GF-D8 (cell line): ENCODE data around the gene TMEM35A.
"Not testable (repeated sequence)": the region's sequence is repeated elsewhere in the genome, so short reads cannot be mapped to it uniquely, and the experiment has no call there.

ENCODE experiments used
- DNase-seq: peaks from one replicate; lab custom pipeline; 2025; lab: John Stamatoyannopoulos, UW

Gene TMEM35A

DNA sequence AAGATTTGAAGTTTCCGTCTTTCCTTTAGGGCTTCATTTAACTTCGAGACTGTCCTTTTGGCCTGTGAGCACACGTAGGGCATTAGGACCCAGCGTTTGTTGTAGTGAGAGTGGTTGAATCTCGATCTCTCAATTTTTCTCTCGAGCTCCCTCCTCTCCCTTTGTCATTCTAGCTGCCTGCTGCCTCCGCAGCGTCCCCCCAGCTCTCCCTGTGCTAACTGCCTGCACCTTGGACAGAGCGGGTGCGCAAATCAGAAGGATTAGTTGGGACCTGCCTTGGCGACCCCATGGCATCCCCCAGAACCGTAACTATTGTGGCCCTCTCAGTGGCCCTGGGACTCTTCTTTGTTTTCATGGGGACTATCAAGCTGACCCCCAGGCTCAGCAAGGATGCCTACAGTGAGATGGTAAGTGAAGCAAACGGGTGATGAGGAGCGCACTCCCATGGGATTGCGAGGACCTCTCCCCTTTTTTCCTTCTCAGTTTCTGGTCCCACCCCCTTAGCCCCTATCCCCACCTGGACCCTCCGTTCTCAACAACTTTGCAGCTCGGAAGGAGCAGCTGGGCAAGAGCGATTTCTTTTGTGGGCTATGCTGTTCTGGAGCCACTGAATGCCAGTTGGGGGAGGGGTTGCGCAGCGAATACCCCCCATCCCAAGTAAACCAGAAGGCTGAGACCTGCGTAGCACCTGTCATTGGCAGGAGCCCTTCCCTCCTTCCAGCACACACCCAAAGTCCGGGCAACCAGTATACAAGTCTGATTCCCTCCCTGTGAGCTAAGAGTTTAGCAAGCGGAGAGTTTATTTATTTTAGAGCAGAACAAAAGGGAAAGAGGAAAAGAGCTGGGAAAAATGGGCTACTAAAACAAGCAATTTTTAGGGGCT is at the start of gene TMEM35A:
TSS of gene TMEM35A (plus strand) at position 164 of the 883 bp plus-strand sequence. CDS start at position 288, 124 bp downstream.
- DNase-seq: no peak

DNA sequence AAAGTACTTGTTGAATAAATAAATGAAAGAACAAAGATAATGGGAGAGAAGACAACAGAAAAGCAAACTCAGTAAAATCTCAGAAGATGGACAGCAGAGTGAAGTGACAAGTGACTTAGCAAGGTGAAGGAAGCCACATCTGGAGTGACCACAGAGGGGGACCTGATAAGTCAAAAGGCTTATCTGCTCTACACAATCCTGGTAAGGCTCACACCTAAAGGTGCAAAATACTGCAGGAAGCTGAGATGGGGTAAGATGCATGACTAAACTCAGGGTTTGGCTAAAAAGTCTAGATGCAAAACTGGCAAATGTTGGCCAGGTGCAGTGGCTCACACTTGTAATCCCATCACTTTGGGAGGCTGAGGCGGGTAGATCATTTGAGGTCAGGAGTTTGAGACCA is 49.0 kb upstream of the TMEM35A start:
- DNase-seq: no peak

GRCh38 chrX:101037231-101037630 is 41.4 kb upstream of the TMEM35A start:
- no peak for DNase-seq

DNA sequence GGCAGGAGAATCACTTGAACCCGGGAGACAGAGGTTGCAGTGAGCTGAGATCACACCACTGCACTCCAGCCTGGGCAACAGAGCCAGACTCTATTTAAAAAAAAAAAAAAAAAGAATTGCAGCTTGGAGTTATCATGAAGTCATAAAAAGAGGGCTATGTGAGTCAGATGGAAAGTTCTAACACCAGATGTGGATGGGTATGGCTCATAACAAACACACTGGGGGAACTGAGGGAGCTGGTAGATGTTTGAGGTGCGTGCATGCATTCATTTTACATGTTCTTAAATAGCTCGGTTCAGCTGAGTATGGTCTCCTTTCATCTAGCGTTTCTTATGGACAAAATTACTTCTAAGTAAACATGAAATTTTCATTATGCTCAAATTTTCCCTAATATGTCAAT is 38.5 kb upstream of the TMEM35A start:
- no peak for DNase-seq

DNA sequence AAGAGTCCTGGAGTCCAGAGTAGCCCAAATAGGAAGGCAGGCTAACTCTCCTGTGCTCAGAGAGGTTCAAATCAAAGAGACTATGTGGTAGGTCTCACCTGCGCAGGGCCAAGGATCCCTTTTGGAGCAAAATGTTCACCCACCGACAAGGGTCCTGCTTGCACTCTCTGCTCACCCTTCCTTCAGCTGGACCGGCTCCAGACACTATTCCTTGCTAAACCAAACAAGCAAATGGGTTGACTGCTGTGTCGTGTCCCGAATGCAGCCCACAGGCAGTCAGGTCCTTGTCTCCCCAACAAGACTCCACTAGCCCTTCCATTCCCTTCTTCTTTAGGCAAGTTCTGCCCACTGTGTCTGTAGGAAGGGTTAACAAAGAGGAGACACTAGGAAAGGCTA is 27.5 kb upstream of the TMEM35A start:
- no peak for DNase-seq

GRCh38 chrX:101051549-101052302 is 27.0 kb upstream of the TMEM35A start, which contains the start of gene TRMT2B:
Gene TRMT2B, minus strand, starts transcription at chrX:101052111. Its CDS starts 9,822 bp downstream, at chrX:101042289.
- peak; percentile 76 for DNase-seq

GRCh38 chrX:101056551-101056950 is 22.1 kb upstream of the TMEM35A start:
- not testable (repeated sequence) for DNase-seq

- peak; percentile 13 for DNase-seq
Measured at GRCh38 chrX:101057093-101057714, 21.5 kb upstream of the TMEM35A start.

DNA sequence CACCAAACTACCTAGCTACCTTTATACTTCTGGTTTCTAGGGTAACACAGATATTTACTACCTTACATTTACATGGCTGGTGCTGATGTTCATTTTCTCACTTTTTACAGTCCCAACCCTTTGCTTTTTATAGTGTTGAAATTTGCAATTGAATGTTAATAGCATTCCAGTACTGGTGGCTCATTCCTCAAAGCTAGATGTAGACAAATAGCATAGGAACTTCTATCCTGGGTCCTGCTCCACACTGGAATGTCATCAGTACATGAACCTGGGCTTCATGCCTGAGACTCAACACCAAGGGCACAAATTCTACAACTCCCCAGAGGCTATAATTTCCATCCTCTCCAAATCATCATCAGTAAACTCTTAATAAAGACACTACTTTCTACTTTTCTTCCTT is 16.5 kb upstream of the TMEM35A start:
- no peak for DNase-seq

DNA sequence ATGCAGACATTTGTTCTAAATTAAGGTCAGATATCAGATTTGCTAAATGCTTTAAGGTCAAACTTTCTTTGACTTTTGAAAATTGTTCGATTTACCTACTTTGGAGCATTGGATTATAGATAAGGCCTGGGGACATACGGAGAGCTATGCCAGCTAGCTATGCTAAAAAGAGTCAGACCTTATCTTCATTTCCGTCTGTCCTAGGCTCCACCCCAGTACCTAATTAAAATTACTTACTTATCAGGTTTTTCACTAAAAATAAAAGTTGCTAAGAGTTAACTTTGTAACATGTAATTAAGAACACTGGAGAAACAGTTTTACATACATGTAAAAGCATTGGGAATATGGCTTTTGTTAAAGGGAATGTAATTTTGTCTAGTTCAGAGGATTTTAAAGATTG is 7.1 kb upstream of the TMEM35A start:
- no peak for DNase-seq

- DNase-seq: no peak
Measured at GRCh38 chrX:101079736-101080270, 1.1 kb downstream of the TMEM35A start.

DNA sequence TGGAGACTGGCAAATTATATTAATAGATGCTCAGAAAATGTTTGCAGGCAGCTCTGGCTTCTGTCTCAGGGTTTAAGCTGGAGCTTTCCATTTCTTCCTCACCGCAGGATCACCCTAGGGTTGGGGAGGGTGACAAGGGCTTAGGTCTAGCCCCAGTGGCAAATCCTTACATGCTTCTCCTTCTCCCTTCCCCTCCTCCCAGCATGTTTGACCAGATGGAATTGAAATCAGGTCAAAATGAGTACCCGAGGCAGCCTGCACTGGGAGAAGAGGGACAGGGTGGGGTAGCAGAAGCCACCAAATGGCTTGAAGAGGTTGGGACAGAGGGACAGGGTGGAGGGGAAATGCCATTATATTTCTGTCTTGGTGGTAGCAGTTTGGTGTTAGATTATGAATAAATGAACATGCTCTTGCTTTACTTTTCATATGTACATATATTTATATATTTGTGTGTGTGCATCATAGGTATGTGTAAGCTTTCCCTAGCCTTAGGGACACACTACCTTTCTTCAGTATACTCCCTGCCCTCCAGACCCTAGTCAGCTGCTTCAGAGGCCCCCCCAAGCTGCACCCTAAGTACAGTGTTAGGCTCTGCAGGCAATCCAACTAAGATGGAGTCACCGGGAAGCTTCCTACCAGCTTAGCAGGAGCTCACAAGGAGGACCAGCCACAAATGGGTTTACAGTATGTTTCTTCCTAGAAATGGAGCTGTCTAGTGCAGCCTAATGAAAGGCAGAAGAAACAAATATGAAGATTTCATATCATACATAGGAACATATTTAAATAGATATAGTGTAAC is 1.8 kb downstream of the TMEM35A start:
- DNase-seq: no peak

- DNase-seq: no peak
Measured at GRCh38 chrX:101081231-101081630, 2.6 kb downstream of the TMEM35A start.

DNA sequence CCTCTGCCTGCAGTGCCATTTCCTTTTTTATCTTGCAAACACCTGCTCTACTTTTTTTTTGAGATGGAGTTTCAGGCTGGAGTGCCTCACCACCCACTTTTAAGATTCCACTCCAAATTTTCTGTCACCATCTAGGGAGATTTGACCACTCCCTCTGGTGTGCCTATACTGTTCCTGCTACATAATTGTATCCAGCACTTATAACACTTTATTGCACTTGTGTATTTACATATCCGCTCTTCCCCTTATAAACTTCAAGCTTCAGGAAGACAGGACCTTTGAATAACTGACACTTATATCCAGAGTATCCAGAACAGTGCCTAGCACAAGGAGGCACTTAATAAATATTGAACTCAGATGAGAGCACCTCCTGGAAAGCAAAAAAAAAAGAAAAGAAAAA is 13.1 kb downstream of the TMEM35A start:
- DNase-seq: no peak

DNA sequence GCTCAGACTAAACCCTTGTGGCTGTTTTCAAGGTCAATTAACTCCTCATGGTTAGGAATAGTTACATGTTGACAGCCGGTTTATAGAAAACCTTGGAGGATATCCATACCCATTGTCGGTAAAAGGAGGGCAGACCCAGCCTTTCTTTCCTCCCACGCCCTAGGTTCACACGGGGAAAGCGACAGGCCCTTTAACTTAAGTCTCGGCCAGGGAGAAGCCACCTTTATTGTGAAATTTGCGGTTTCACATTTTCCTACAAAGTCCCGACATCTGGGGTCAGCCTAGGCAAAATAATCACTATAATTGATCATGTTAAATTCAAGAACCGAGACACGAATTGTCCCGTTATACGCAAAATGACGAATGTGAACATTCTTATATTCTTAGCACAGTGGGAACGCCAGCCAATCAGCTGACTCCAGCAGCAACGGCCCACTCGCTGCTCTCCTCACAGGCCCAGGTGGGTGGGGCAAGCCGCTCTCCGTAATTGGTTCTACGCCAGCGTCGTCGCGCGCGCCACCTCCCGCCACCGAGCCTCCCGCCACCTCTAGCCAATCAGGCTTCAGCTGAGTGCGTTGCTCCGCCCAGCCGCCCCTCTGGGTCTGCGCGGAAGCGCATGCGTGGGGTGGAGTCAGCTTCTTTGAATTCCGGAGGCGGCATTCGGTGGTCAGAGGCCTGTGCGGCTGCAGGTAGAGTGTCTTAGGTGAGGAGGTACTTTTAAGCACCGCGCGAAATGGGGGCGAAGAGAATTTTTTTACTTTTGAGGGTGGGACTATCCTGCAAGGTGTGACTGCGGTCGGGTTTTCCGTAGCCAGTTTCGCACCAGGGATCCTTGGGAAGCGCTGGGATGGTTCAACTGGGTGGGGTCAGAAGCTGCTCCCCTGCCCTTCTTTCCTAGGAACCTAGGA is 19.1 kb downstream of the TMEM35A start, which contains the start of gene CENPI:
TSS of gene CENPI (plus strand) at position 659 of the 908 bp plus-strand sequence. CDS start 2,867 bp downstream, outside the sequence.
- DNase-seq: peak; percentile 77

GRCh38 chrX:101108284-101108683 is 29.6 kb downstream of the TMEM35A start:
- DNase-seq: no peak

DNA sequence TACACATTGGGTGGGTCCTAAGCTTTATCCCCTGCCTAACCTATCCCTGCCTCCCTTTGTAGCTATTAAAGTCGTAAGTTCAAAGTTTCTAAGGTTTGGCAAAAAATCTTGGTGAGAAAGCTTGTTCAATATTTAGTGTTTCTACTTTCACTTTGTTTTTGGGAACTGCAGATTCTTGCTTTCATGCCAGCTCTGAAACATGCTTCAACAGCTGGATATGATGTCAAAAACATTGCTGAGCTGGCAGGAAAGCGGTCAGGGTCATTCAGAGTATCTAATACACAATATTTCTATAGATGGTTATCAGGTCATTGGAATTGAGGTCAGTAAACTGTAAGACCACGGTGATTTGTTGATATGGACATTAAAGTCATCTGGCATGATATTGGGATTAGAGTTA is 39.0 kb downstream of the TMEM35A start:
- DNase-seq: no peak

DNA sequence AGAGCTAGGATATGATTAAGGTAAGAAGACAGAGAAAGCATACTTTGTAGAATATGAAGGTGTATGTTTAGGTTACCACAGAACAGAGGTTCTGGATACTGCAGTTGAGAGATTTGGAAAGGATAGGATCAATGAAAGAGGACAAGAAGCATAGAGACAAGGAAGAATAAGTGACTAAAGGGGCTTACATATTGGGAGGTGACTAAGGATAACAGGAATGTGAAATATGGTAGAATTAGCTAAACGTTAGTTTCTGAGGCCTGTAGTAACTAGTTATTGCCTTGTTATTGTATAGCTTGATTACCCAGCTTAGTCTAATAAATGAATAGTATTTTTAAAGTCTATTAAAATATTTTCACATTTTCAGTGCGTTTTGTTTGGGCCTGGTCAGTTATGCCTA is 57.6 kb downstream of the TMEM35A start:
- no peak for DNase-seq
